Gastrocnemius medialis (tissue), 4 donors: ENCODE data around the gene STK33.

ENCODE experiments used
- CTCF ChIP-seq, 5 experiments: fragments of 450-650 bp in 3 of 5; fragments of 200-600 bp in 2 of 5; sonication (generic) in 2 of 5; IDR thresholded peaks in 4 of 5; conservative IDR thresholded peaks in 1 of 5; 1 replicate in 4 of 5; 2 replicates in 1 of 5; pipeline ENCODE4 v1.5.1; 2016 to 2019; ENCODE audit warnings: antibody characterized with exemption in 5 of 5, mild to moderate bottlenecking in 3 of 5, moderate library complexity in 3 of 5
- POLR2A ChIP-seq, 2 donors: fragments of 450-650 bp; IDR thresholded peaks; one replicate each; pipeline ENCODE4 v1.6.1; 2017; ENCODE audit warnings: antibody characterized with exemption in 2 of 2, mild to moderate bottlenecking in 2 of 2, moderate library complexity in 2 of 2

DNA sequence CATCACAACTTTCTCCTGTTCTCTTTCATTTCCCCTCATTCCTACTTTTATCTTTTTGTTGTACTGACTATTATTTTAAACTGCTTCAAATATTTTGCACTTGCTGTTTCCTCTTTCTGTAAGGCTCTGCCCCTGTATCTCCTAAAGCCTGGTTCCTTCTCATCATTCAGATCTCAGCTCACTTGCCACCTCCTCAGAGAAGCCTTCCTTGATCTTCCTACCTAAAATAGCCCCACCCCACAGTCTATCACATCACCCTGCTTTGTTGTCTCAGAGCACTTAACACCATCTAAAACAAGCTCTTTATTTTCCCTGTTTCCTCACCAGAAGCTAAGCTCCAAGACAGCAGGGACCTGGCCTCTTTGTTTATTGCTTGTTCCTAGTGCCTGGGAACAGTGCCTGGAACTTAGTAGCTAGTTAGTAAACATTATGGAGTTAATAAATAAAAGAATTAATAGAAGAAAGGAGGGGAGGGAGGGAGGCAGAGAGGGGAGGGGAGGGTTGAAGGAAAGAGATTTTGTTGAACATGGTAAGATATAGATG lies 2.5 kb upstream of the STK33 start:
- no peak for TF ChIP-seq CTCF (IDR thresholded peaks at IDR 0.05 in 4 of 5, conservative IDR thresholded peaks at IDR 0.05 in 1 of 5)
- TF ChIP-seq POLR2A (IDR thresholded peaks at IDR 0.05) = no peak
